Activated gamma-delta T cell (primary cell): ENCODE results near the gene PBOV1.

Experiments used
- DNase-seq: peaks from one replicate; lab custom pipeline; 2025; lab: John Stamatoyannopoulos, UW

The PBOV1 gene

DNA sequence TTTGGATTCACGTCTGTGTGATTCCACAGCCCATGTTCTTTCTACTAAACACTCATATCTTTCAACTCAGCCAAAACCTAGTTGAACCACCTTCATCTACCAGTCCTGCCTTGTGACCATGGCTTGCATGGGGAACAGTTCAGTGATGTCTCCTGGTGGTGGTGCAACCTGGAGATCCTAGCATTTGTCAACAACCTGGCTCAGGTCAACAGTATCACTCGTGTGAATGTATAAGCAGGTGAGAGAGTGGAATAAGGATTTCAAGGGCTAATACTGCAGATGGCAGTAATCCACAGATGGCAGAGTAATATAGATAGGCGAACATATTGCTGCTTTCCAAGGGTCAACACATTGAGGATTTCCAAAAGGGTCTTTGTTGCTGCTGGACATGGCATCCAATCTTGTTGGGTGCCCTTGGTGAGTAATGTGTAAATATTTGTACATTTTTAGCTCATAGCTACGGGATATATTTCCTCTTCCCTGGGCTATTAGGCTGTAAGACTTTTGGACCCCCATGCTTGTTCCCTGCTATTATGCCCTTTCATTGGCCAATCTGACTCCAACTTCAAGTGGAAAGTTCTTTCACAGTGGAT is 13.4 kb downstream of the PBOV1 start:
- no peak for DNase-seq

- DNase-seq, result no peak
These were observed 14.0 kb downstream of the PBOV1 start for GRCh38 chr6:138204303-138204702.

- no peak for DNase-seq
These were observed 15.0 kb downstream of the PBOV1 start for GRCh38 chr6:138203315-138203714.

- DNase-seq, result no peak
These were observed 16.5 kb downstream of the PBOV1 start for GRCh38 chr6:138201836-138202235.

GRCh38 chr6:138198430-138199091 is 19.7 kb downstream of the PBOV1 start:
- DNase-seq, result no peak

DNA sequence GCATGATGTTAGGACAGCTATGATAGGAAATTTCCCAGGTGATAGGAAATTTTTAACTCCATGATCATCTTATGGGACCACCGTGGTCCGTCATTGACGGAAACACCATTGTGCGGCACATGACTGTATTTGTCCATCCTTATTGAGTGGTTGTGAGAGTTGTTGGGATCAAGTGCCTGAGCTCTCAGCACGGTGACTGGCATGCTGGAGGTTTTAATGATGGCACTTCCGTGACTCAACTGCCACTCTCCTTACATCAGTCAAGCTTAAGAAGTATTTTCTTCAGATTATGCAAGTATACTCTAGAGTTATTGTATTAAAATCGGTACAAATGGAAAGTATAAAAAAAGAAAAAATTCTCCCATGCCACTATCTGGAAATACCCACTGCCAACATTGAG is 20.7 kb downstream of the PBOV1 start:
- no peak for DNase-seq

GRCh38 chr6:138196122-138196738 is 22.1 kb downstream of the PBOV1 start:
- no peak for DNase-seq

DNA sequence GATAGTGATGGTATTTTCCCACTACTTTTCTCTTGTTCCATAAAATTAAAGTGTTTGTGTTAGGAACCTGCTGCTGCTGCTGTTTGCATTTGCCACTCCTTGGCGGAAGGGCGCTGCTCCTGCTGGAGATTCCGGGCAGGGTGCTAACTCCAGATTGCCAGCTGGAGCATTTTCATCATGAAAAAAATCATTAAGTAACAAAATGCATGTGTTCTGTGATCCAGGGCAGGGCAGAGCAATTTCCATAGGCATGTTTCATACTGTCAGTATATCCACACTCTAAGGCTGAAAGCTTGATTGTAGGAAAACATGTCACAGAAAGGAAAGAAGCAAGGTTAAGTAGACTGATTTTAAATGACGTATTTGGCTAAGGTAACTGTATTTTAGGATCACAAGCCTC is 24.0 kb downstream of the PBOV1 start:
- no peak for DNase-seq

DNA sequence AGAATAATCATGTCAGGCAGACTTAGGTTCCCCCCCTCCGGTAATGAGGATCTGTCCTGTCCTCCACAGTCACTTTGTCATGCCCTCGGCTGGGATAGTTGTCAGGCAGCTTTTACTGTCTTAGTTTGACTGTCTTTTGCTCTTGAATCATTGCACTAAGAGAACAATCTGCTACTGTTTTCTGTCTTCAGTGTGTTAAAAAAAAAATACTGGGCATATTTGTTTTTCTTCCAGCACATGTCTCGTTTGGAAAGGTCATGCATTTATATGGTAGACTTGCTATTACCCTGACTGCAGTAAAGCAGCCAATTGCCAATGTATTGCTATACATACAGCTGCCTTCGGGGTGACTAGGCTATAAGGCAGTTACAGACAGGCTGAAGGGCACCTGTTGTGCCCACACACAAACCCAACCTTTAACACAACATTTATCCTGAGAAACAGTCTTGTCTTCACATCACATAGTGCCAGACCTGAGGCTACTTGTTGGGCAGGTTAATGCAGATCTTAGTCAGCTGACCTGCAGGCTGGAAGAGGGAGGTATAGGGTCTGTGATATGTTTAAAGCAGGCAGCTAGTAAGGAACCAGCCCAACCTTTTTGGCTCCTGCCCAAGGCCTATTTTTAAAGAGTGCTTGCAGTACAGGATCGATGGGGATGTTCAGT is 29.9 kb downstream of the PBOV1 start:
- DNase-seq, result no peak

DNA sequence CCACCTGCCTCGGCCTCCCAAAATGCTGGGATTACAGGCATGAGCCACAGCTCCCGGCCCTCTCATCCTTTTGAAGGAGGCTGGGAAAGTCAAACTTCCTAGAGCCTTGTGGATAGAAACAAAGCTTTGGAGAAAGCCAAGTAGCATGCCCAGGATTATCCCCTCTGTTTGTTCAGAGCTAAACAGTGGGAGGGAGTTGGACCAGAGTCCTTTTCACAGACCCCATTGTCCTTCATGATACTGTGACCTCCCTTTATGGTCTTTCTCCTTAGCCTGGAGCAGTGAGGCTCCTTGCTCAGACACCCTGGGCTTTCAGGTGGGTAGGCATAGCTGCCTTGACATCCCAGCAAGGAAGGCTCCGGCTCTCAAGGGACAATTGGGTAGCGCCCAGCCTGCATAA is 31.1 kb downstream of the PBOV1 start:
- no peak for DNase-seq

DNA sequence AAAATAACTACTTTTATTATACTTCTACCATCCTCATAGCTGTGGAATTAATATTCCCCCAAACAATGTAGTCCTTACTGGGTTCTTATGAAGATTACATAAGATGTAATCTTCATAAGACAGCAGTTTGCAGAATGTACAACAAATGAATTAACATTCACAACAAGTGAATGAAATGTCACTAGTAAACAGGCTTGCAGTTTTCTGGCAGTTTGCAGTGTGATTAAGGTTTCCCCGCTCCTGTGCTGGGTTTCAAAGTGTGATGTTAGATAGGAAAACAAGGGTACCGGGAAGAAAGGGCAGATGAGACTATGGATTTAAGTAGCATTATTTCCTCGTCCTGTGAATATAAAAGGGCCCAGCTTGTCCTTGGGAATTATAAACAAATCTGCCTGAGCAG is 34.1 kb downstream of the PBOV1 start:
- DNase-seq, result no peak

DNA sequence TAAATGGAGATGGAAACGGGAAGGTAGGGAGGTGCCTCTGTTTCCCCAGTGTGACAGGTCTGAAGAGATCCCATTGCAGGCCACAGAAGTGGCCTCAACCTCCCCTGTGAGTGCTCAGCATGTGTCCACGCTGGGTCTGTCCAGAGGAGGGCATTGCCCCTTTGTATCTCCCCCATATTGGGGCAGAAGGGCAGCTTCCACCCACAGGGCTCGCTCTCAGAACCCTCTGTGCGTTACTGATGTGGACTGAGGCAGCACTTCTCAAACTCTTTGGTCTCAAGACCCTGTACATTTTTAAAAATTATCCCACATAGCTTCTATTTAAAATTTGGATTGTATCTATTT is 34.5 kb downstream of the PBOV1 start:
- no peak for DNase-seq

GRCh38 chr6:138182939-138183789 is 35.1 kb downstream of the PBOV1 start:
- no peak for DNase-seq

DNA sequence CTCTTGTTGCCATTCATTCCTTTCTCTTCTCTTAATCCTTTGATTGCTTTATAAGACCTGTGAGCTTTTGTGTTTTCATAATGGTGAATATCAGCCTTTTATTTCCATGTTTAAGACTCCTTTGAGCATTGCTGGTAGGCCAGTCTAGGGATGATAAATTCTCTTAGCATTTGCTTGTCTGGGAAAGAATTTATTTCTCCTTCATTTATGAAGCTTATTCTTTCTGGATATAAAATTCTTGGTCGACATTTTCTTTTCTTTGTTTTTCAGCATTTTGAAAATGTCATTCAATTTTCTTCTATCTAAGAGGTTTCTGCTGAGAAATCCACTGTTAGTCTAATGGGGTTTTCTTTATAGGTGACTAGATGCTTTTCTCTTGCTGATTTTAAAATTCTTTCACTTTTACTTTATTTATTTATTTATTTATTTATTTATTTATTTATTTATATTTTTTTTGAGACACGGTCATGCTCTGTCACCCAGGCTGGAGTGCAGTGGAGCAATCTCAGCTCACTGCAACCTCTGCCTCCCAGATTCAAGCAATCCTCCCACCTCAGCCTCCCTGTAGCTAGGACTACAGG is 41.5 kb downstream of the PBOV1 start:
- no peak for DNase-seq

DNA sequence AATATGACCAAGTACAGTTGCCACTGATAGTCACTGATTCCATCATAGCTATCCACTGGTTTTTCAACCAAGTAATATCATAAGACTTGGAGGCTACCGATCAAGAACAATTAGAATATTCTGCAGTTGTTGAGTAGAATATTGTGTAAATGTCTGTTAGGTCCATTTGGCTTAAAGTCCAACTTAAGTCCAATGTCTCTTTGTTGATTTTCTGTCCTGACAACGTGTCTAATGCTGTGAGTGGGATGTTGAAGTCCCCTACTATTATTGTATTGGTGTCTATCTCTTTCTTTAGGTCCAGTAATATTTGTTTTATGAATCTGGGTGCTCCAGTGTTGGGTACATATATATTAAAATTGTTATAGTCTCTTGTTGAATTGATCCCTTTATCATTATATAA is 42.7 kb downstream of the PBOV1 start:
- no peak for DNase-seq
